ENCODE results near the gene ADAM17.
"Not testable (repeated sequence)": the region's sequence is repeated elsewhere in the genome, so short reads cannot be mapped to it uniquely, and the experiment has no call there.

Gene ADAM17

DNA sequence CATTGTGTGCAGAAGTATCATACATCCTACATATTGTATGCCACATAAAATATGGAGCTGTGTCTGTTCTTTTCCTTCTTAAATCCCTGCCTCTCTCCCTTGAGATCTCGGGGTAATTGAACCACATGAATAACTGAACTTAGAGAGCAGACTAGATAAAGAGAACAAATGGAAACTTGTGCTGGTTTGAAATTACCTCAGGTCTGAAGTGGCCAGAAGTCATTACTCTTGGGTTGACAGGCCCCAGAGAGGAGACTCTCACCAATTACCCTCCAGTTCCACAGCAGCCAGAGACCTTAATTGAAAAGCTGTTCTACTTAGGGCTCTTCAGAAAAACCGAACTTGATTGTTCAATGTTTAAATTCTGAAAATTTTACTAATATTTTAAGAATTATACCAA lies 5.0 kb upstream of the ADAM17 start:
- DNase-seq: no peak

DNA sequence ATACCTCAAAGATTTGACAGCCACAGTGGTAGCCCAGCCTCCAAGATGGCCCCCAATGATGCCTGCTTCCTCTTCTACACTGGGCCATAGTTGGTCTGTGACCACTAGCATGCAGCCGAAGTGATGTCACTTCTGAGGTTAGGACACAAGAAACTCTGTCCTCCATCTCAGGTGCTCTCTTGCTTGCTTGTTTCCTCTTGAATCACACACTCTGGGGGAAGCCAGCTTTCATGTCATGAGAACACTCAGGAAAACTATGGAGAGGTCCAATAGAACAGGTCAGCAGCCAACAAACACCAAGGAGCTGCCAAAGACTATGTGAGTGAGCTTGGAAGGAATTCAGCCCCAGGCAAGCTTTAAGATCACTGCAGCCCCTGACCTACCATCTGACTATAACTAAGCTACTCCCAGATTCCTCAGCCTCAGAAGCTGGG lies 3.3 kb upstream of the ADAM17 start:
- DNase-seq: no peak

DNA sequence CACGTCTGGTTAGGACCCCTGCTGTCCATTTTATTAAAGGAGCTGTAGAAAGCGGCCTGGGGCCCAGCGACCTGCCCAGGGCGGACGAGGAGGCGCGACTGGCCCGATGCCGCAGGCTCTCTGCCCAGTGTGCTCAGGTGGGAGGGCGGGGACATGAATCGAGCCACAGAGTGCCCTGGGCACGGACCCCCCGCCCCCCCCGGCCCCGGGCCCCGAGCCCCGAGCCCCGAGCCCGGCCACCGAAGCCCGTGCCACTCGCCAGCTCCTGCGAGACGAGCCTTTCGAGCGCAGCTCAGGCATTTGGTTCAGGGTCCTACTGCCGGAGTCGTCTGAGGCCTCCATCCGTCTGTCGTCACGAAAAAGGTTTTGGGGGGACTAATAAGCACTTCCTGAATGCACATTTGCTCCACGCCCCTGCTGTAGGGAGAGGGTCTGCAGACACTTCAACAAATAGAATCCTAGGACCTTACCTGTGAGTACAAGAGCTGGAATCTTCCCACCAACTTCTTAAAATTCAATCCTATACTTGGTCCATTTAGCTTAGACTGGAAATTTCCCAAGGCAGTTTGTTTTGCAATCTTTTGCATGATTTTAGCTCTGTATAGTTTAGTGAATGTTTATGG lies 602 bp upstream of the ADAM17 start:
- peak; percentile 15 to 40 (median 19) for DNase-seq

GRCh38 chr2:9554921-9555296 lies 721 bp downstream of the ADAM17 start:
- peak in 3 of 6 experiments; percentile 25 to 45 (median 25) for DNase-seq

DNA sequence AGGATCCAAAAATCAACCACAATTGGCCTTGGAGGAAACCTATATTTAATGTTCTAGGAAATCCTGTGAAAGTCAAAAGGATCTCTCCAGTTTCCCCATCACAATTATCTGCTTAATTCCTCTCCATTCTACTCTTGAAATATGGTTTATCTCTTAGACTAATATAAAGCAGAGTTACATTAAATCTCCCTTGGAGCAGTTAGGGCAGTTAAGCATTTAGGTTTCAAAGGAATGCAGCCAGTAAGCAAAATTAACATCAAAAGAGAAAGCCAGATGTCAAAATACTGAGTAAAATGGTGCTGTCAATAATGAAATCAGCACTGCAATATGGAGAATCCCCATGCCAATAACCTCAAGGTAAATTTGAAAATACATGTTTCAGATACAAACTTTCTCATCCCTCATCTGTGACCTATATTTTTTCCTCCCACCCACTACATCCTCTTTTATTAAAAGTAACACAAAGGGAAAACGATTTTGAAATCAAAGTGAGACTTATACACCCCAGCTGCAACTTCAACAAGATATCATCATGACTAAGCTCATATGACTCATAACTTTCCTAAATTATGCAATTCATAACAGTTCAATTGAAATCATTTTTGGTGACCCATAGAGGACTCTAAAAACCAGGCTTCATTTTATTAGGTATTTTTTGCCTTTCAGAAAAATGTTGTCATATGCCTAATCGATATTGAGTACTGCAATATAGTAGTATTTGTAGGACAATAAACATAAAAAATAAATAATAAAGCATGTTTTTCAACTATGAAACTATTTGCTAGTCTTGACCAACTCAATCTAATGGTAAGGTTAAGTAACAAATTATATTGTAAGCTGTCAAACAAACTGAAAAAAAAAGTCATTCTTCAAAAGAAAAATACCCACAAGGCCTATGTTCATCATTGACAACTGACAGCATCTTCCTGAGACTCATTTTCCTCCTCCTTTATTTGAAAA lies 3.1 kb downstream of the ADAM17 start:
- DNase-seq: no peak

DNA sequence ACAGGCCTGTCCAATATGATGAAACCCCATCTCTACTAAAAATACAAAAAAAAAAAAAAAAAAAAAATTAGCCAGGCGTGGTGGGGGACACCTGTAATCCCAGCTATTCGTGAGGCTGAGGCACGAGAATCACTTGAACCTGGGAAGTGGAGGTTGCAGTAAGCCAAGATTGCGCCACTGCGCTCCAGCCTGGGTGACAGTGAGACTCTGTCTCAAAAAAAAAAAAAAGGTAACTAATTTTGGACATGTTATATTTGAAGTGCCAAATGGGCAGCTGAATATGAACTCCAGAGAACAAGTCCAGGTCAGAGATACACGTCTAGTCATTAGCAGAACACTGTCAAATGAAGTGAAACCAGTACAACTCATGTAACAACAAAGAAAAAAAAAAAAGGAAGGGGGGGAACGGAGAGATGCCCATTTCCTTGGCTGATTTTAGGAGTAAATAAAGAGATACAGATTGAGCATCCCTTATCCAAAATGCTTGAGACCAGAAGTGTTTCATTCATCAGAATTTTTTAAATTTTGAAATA lies 4.7 kb downstream of the ADAM17 start:
- not testable (repeated sequence) for DNase-seq

DNA sequence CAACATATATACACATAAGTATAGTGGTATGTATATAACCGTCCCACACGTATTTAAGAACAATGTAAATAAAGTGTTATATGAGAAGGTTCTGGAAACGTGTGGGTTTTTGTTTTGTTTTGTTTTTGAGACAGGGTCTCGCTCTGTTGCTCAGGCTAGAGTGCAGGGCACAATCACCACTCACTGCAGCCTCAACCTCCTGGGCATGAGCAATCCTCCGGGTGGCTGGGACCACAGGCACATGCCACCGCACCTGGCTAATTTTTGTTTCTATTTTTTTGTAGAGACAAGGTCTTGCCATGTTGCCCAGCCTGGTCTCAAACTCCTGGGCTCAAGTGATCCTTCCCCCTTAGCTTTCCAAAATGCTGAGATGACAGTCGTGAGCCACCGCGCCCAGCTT lies 6.2 kb downstream of the ADAM17 start:
- no peak for DNase-seq

GRCh38 chr2:9548506-9548905 lies 7.1 kb downstream of the ADAM17 start:
- DNase-seq: peak in 1 of 6 experiments; percentile 6

DNA sequence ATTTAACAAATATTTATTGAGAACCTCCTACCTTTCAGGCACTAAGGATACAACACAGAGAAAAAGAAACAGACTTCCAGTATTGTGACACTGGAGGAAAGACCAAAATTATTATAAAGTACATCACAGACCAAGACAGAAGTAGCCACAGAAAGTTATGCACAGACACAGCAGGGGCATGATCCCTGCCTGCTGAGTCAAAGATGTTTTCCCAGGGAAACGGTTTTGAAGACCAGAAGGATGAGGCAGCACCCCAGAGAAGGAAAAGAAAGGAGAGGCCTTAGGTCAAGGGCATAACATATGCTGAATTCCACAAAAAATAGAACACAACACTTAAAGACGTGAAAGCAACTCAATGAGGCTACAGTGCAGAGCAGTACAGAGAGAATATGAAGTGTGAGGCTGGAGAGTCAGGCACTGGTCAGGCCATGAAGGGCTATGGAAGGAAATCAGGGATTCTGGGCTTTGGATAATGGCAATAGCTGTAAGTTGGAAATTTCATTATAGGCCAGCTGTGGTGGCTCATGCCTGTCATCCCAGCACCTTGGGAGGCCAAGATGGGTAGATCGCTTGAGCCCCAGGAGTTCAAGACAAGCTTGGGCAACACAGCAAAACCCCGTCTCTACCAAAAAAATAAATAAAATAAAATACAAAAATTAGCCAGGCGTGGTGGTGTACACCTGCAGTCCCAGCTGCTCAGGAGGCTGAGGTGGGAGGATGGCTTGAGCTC lies 8.2 kb downstream of the ADAM17 start:
- no peak for DNase-seq

GRCh38 chr2:9545502-9545901 lies 10.1 kb downstream of the ADAM17 start:
- DNase-seq: no peak

DNA sequence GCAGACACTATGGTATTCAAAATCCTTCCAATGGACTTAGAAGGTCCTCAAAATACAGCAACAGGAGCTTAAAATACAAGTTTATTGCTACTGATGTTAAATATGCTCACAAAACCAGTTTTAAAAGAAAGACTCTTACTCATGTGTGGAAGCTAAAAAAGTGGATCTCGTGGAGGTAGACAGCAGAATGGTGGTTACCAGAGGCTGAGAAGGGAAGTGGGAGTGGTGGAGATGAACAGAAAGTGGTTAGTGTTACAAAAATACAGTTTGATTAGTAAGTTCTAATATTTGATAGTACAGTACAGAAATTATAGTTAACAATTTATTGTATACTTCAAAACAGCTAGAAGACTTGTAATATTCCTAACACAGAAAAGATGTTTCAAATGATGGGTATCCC lies 12.1 kb downstream of the ADAM17 start:
- DNase-seq: no peak

DNA sequence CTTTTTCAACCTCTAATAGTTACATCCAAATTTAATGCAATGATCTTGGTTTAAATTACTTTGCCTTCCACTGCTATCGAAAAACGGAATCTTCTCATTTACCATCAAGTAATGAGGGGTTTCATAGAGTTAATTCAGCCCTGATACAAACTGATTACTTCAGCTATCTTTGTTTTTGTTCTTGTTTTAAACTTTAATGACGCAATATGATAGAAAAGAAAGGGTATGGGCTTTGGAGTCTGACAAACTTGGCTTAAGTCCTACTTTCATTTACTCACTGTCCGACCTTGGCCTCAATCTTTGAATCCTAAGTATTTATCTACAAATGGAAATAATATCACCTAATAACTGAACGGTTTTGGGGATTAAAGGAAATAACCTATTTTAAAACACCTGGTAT lies 16.1 kb downstream of the ADAM17 start:
- DNase-seq: no peak

GRCh38 chr2:9538000-9538507 lies 17.6 kb downstream of the ADAM17 start:
- no peak for DNase-seq

DNA sequence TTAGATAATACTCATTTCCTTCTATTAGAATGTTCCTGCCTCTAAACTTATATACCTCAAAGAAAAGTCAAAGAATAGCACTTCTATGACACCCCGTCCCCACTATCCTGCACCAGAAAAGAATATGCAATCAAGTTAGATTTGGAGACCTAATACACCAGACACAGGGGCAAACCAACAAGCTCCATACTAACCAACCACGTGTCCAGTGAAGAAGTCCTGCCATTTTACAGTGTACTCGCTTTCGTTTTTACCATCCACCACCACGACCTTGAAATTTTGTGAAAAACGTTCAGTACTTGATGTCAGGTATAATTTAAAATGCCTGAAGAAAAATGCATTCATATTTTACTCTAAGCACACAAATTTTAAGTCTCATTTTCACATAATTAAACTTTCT lies 19.1 kb downstream of the ADAM17 start:
- no peak for DNase-seq

DNA sequence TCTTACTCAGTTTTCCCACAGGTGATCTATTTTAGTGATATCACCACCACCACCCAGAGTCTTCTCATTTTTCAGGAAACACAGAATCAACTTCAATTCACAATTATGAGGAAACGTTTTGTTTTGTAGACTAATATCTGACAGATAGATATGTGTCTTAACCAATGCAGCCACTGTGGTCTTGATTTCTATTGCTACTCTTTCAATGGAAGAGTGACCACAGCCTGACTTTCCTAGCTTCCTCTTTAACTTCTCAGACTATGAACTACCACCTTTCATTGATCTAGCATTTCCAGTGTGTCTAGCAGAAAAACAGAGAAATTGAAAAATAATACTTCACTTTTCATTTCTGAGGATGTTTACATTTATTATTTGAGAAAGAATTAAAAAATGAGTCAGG lies 20.5 kb downstream of the ADAM17 start:
- DNase-seq: no peak

GRCh38 chr2:9533663-9534062 lies 22.0 kb downstream of the ADAM17 start:
- DNase-seq: no peak

DNA sequence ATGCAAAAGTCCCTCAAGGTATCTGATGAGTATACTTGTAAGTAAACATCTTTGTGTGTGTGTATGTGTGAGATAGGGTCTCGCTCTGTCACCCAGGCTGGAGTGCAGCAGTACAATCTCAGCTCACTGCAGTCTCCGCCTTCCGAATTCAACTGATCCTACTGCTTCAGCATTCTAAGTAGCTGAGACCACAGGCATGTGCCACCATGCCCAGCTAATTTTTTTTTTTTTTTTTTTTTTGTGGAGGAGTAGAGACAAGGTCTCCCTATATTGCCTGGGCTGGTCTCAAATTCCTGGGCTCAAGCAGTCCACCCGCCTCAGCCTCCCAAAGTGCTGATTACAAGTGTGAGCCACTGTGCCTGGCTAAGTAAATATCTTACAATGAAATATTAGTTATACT lies 23.2 kb downstream of the ADAM17 start:
- DNase-seq: no peak

DNA sequence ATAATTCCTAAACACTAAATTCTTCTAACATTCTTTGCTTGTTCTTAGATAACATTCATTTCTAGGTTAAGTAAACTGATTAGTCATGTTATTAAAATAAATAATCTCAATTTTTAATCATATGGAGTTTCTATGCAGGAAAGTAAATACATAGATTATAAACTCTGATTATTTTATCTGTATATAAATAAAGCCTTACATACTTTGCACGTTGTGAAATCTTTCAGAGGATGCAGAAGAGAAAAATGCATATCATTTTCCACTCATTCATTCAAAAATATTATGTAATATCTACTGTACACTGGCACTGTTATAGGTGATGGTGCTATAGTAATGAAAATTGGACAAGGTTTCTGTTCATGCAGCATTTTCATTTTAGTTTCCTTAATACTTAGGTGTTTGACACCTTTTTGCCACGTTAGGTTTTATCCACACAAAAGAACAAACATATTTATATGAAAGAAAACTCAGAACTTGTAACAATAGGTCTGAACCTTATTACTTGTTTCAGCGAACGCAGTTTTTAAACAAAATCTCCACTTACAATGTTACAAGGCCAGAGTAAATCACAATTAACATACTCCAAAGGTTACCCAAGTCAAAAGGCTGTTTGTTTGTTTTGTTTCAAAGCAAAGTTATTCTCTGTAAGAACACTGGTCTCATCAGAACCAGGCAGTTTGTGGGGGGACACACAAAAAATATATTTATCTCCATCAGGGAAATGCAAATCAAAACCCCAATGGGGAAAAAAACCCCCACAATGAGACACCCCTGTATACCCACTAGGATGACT lies 27.4 kb downstream of the ADAM17 start:
- no peak for DNase-seq

DNA sequence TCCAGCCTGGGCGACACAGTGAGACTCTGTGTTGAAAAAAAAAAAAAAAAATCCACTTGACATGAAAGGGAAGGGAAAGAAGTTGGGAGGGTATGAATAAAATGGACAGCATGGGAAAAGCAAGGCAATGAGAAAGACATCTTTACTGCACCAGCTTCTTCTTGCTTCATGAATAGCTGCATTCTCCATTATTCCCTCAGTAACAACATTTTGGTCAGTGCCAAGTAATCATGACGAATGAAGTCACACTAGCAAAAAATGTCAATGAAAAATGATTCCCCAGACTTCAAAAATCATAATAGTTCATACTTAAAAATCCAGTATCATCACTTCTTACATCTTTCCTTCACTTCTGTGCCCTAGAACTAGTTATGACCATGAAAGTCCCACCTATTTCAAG lies 30.4 kb downstream of the ADAM17 start:
- DNase-seq: no peak

GRCh38 chr2:9524291-9524690 lies 31.3 kb downstream of the ADAM17 start:
- DNase-seq: no peak

GRCh38 chr2:9519250-9519649 lies 36.4 kb downstream of the ADAM17 start:
- DNase-seq: no peak

GRCh38 chr2:9518780-9519179 lies 36.9 kb downstream of the ADAM17 start:
- DNase-seq: no peak

Data from stimulated activated naive CD4-positive, alpha-beta T cell (primary cell).